ENCODE results near the gene DHX8. TPM values are rescaled to one million over a fixed set of nuclear protein-coding genes. Genes with fewer than 3 reads are reported as not detected.
"Not testable (repeated sequence)": the region's sequence is repeated elsewhere in the genome, so short reads cannot be mapped to it uniquely, and the experiment has no call there.

The DHX8 gene
- total RNA-seq, 1 donor from 2014 or later, result 24.7 TPM

- FAIRE-seq (no peak), DNase-seq (ENCODE audit: low read depth) (no peak)
- H3K36me3 ChIP-seq (ENCODE audit: control insufficient read depth, insufficient read depth, low read length), result no peaks in the 10 kb centered on the region
- H3K4me3 ChIP-seq (ENCODE audit: low read depth, low read length), result no peak overlapping the region
- TF ChIP-seq CTCF (IDR thresholded peaks at IDR 0.05; ENCODE audit: insufficient read depth, low read length, severe bottlenecking), result no peak
- no peaks in the 10 kb centered on the region for H3K27me3 ChIP-seq (ENCODE audit: control insufficient read depth, insufficient read depth, low read length)
These were observed 8.2 kb upstream of the DHX8 start for GRCh38 chr17:43475494-43476089.

GRCh38 chr17:43476306-43476705 lies 7.5 kb upstream of the DHX8 start:
- DNase-seq (ENCODE audit: low read depth); H3K27me3 ChIP-seq (ENCODE audit: control insufficient read depth, insufficient read depth, low read length); H3K36me3 ChIP-seq (ENCODE audit: control insufficient read depth, insufficient read depth, low read length); FAIRE-seq; H3K4me3 ChIP-seq (ENCODE audit: low read depth, low read length): not testable (repeated sequence)

GRCh38 chr17:43477832-43478634 lies 5.7 kb upstream of the DHX8 start:
- H3K36me3 ChIP-seq (ENCODE audit: control insufficient read depth, insufficient read depth, low read length), result no peaks in the 10 kb centered on the region
- no peak overlapping the region for H3K4me3 ChIP-seq (ENCODE audit: low read depth, low read length)
- H3K27me3 ChIP-seq (ENCODE audit: control insufficient read depth, insufficient read depth, low read length), result no peaks in the 10 kb centered on the region
- FAIRE-seq (no peak), DNase-seq (ENCODE audit: low read depth) (no peak)
- no peak for TF ChIP-seq CTCF (IDR thresholded peaks at IDR 0.05; ENCODE audit: insufficient read depth, low read length, severe bottlenecking)

- Histone ChIP-seq H3K36me3 (ENCODE audit: control insufficient read depth, insufficient read depth, low read length) (no peaks in the 10 kb centered on the region), H3K4me3 (ENCODE audit: low read depth, low read length) (no peak overlapping the region), H3K27me3 (ENCODE audit: control insufficient read depth, insufficient read depth, low read length) (no peaks in the 10 kb centered on the region)
- DNase-seq (ENCODE audit: low read depth) (no peak), FAIRE-seq (no peak)
- no peak for TF ChIP-seq CTCF (IDR thresholded peaks at IDR 0.05; ENCODE audit: insufficient read depth, low read length, severe bottlenecking)
These were observed 3.8 kb upstream of the DHX8 start for GRCh38 chr17:43479948-43480347.

- Histone ChIP-seq H3K36me3 (ENCODE audit: control insufficient read depth, insufficient read depth, low read length) (no peaks in the 10 kb centered on the region), H3K4me3 (ENCODE audit: low read depth, low read length) (no peak overlapping the region), H3K27me3 (ENCODE audit: control insufficient read depth, insufficient read depth, low read length) (no peaks in the 10 kb centered on the region)
- TF ChIP-seq CTCF (IDR thresholded peaks at IDR 0.05; ENCODE audit: insufficient read depth, low read length, severe bottlenecking), result no peak
- no peak for FAIRE-seq
- DNase-seq (ENCODE audit: low read depth), result no peak
These were observed 1.4 kb upstream of the DHX8 start for GRCh38 chr17:43482103-43483012.

GRCh38 chr17:43490621-43491020 lies 6.8 kb downstream of the DHX8 start:
- peaks cover 14% of the 10 kb centered on the region for H3K36me3 ChIP-seq (ENCODE audit: control insufficient read depth, insufficient read depth, low read length)
- FAIRE-seq (no peak), DNase-seq (ENCODE audit: low read depth) (no peak)
- no peak for TF ChIP-seq CTCF (IDR thresholded peaks at IDR 0.05; ENCODE audit: insufficient read depth, low read length, severe bottlenecking)
- H3K27me3 ChIP-seq (ENCODE audit: control insufficient read depth, insufficient read depth, low read length), result no peaks in the 10 kb centered on the region
- no peak overlapping the region for H3K4me3 ChIP-seq (ENCODE audit: low read depth, low read length)

- DNase-seq (ENCODE audit: low read depth); H3K27me3 ChIP-seq (ENCODE audit: control insufficient read depth, insufficient read depth, low read length); H3K4me3 ChIP-seq (ENCODE audit: low read depth, low read length); FAIRE-seq: not testable (repeated sequence)
- peaks cover 21% of the 10 kb centered on the region for H3K36me3 ChIP-seq (ENCODE audit: control insufficient read depth, insufficient read depth, low read length)
These were observed 25.7 kb downstream of the DHX8 start for GRCh38 chr17:43509440-43509839.

GRCh38 chr17:43511199-43511598 lies 27.4 kb downstream of the DHX8 start:
- H3K4me3 ChIP-seq (ENCODE audit: low read depth, low read length); FAIRE-seq: not testable (repeated sequence)
- peaks cover 17% of the 10 kb centered on the region for H3K36me3 ChIP-seq (ENCODE audit: control insufficient read depth, insufficient read depth, low read length)

More at GRCh38 chr17:43511199-43511598, 27.4 kb downstream of the DHX8 start:
- not testable (repeated sequence) for DNase-seq (ENCODE audit: low read depth); H3K27me3 ChIP-seq (ENCODE audit: control insufficient read depth, insufficient read depth, low read length)

Data from bronchial epithelial cell (primary cell).